Spinal cord (tissue), 4 donors: ENCODE data around the gene TMED1. TPM values are rescaled to one million over a fixed set of nuclear protein-coding genes. Genes with fewer than 3 reads are reported as not detected.

ENCODE experiments used
- polyA plus RNA-seq, 2 donors: library from polyadenylated mRNA; unstranded; fragments of 120-200 nt; gene quantifications; one replicate each; pipeline ENCODE4 v1.2.1, GENCODE V29; 2013; ENCODE audit not compliant: insufficient read length in 2 of 2
- small RNA-seq: library from RNA; depleted of rRNA; stranded (forward); fragments of <200 nt; gene quantifications from one replicate; pipeline ENCODE3, GENCODE V24; 2014; ENCODE audit warnings: low replicate concordance
- total RNA-seq, 2 donors: library from RNA; depleted of rRNA in 1 of 2; stranded (reverse); fragments of 120-200 nt in 1 of 2; fragments of >200 nt in 1 of 2; gene quantifications; one replicate each; pipeline versions ENCODE4 v1.2.3 to v1.2.4, GENCODE V29; 2013 to 2014

TMED1 gene
- total and polyA plus RNA-seq, 4 donors: 19.4 to 52.9 (median 36.3) TPM

Small RNAs within 50 kb of the gene (small RNA-seq; reads per million reads assigned to genes)
- gene MIR199A1: 0.57 reads per million, percentile 62 among the genes with 10 or more reads in this experiment
- 0.06 reads per million for gene MIR6793

Other genes with a start within 250 kb of the TMED1 start
- under 1 TPM; 0.30 to 0.83 TPM for gene AP1M2, start 248.9 kb downstream of the TMED1 start, total RNA-seq
- gene AP1M2, start 248.9 kb downstream of the TMED1 start, polyA plus RNA-seq: 1 to 10 TPM; 1.1 to 1.2 TPM
- 10 to 100 TPM; 46.8 to 60.4 TPM for gene SLC44A2, start 210.7 kb downstream of the TMED1 start, total RNA-seq
- gene SLC44A2, start 210.7 kb downstream of the TMED1 start, polyA plus RNA-seq: 100 to 1,000 TPM; 116 to 146 TPM
- 10 to 100 TPM; 89.8 to 98.6 TPM for gene ILF3, start 181.9 kb downstream of the TMED1 start, total RNA-seq
- gene ILF3, start 181.9 kb downstream of the TMED1 start, polyA plus RNA-seq: 100 to 1,000 TPM; 234 to 267 TPM
- gene QTRT1, start 134.8 kb downstream of the TMED1 start, total RNA-seq: 10 to 100 TPM; 25.9 to 47.6 TPM
- gene QTRT1, start 134.8 kb downstream of the TMED1 start, polyA plus RNA-seq: 100 to 1,000 TPM in 1 of 2 donors, 10 to 100 TPM in 1; 79.6 to 110 TPM
- 10 to 100 TPM; 59.2 to 77.9 TPM for gene DNM2, start 118.1 kb downstream of the TMED1 start, total RNA-seq
- 100 to 1,000 TPM in 1 of 2 donors, 10 to 100 TPM in 1; 92.2 to 111 TPM for gene DNM2, start 118.1 kb downstream of the TMED1 start, polyA plus RNA-seq
- 1 to 10 TPM; 2.4 to 2.9 TPM for gene C19orf38, start 12.2 kb upstream of the TMED1 start, total RNA-seq
- 1 to 10 TPM; 1.3 to 2.0 TPM for gene C19orf38, start 12.2 kb upstream of the TMED1 start, polyA plus RNA-seq
- gene CARM1, start 35.3 kb upstream of the TMED1 start, total RNA-seq: 10 to 100 TPM; 17.4 to 20.3 TPM
- 10 to 100 TPM; 65.3 to 72.1 TPM for gene CARM1, start 35.3 kb upstream of the TMED1 start, polyA plus RNA-seq
- gene YIPF2, start 92.4 kb upstream of the TMED1 start, total RNA-seq: 10 to 100 TPM; 31.5 to 54.2 TPM
- 10 to 100 TPM; 33.6 to 42.8 TPM for gene YIPF2, start 92.4 kb upstream of the TMED1 start, polyA plus RNA-seq
- gene TIMM29, start 92.6 kb upstream of the TMED1 start, total RNA-seq: 10 to 100 TPM; 24.3 to 27.1 TPM
- gene TIMM29, start 92.6 kb upstream of the TMED1 start, polyA plus RNA-seq: 10 to 100 TPM; 26.6 to 37.6 TPM
- 100 to 1,000 TPM in 1 of 2 donors, 10 to 100 TPM in 1; 86.5 to 110 TPM for gene SMARCA4, start 124.8 kb upstream of the TMED1 start, total RNA-seq
- gene SMARCA4, start 124.8 kb upstream of the TMED1 start, polyA plus RNA-seq: 100 to 1,000 TPM; 207 to 228 TPM